Measurements from ENCODE around the gene POLR2H.

- TF ChIP-seq CTCF (conservative IDR thresholded peaks at IDR 0.05) (no peak), EZH2 (IDR thresholded peaks at IDR 0.05; ENCODE audit: low read depth) (no peak)
Observed at GRCh38 chr3:184414418-184415202, 53.1 kb downstream of the POLR2H start.

All from PC-9 (cell line).